GM15510 (cell line): ENCODE data around the gene IL1A.

Experiments
- POLR2A ChIP-seq: IDR thresholded peaks from 3 replicates; pipeline ENCODE4 v1.6.1; 2011; ENCODE audit warnings: borderline replicate concordance; ENCODE audit not compliant: insufficient read length; ENCODE audit errors: extremely low read depth

The IL1A gene, protein sequence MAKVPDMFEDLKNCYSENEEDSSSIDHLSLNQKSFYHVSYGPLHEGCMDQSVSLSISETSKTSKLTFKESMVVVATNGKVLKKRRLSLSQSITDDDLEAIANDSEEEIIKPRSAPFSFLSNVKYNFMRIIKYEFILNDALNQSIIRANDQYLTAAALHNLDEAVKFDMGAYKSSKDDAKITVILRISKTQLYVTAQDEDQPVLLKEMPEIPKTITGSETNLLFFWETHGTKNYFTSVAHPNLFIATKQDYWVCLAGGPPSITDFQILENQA

DNA sequence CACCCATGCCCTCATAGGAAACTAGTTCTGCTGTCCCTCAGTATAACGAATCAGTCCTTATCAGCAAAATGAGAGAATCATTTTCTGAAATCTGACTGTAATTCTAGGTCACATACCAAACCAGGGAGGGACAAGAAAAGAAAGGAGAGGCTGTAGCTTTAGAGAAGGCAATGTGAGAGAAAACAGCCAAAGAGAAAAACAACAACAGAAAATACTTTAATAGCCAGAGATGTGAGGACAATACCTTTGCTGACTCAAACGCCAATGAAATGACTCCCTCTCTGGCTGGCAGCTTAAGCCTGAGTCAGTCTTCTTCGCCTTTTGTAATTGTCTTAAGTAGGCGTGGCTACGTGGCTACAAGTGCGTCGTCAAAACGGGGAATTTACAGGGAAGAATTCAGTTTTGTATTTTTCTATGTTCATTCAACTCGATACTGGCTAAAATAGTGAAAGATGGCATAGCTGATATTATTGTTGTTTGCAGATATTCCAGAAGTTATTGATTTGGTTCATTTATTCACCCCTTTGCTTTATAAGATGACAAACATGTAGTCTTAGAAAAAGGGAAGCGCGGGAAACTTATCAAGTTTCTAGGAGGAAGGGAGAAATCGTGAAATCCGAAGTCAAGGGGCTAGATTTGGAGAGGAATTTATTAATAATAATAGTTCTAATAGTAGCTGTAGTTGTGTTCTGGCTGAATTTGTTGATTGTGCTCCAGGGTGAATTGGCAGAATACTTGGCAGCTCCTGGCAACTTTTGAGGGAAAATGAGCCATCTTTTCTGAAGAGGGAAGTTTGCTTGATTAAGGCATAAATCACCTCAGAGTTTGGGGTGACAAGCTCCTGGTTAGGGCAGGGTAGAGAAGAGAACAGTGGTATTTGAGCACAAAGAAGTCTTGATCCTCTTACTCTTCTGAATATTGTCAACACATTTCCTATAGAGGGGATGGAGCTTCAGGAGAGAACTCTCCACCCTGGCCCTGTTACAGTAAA lies at the start of gene IL1A:
Gene IL1A (minus strand): TSS at position 295 of the 991 bp plus-strand sequence. CDS start 723 bp downstream, outside the sequence.
- TF ChIP-seq POLR2A, result no peak

DNA sequence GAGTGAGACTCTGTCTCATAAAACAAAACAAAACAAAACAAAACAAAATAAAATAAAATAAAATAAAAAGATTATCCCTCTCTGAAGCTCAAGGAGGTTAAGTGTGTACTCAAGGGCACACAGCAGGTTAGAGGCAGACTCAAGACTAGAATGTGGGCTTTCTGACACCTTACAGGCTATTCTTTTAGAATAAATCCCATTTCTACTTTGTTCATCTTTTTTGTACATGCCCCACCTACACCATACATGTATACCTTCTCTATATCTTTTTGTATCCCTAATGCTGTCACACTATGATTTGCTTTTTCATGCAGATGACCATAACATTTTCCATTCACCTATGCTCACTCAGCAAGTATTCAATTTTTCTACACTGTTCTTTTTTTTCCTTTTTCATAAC lies 49.7 kb upstream of the IL1A start:
- TF ChIP-seq POLR2A, result no peak

DNA sequence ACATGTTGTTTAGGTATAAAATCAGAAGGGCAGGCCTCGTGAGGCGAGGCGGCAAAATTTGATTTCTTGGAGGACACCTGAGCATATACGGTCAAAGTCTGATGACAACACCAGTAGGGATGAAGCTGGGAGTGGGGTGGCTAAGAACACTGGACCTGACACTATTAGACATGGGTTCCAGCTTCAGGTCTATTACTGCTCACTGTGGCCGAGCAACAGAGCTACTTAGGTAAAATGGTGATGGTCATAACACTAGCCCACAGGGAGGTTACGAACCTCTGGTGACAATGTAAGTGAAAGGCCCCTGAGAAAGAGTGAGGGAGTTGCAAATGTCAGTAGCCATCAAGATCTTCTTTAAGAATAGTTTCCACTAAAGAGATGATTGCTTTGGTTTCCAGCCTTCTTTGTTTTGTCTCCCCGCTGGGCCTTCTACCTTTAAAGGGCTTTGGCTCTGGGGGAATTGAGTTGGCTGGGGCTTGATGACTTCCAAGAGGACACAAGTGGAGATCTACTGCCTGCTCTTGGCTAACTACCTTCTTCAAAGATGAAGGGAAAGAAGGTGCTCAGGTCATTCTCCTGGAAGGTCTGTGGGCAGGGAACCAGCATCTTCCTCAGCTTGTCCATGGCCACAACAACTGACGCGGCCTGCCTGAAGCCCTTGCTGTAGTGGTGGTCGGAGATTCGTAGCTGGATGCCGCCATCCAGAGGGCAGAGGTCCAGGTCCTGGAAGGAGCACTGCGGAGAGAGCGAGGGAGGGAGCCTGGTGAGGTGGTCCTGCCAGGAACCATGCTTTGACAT lies 48.7 kb upstream of the IL1A start:
- no peak for TF ChIP-seq POLR2A

DNA sequence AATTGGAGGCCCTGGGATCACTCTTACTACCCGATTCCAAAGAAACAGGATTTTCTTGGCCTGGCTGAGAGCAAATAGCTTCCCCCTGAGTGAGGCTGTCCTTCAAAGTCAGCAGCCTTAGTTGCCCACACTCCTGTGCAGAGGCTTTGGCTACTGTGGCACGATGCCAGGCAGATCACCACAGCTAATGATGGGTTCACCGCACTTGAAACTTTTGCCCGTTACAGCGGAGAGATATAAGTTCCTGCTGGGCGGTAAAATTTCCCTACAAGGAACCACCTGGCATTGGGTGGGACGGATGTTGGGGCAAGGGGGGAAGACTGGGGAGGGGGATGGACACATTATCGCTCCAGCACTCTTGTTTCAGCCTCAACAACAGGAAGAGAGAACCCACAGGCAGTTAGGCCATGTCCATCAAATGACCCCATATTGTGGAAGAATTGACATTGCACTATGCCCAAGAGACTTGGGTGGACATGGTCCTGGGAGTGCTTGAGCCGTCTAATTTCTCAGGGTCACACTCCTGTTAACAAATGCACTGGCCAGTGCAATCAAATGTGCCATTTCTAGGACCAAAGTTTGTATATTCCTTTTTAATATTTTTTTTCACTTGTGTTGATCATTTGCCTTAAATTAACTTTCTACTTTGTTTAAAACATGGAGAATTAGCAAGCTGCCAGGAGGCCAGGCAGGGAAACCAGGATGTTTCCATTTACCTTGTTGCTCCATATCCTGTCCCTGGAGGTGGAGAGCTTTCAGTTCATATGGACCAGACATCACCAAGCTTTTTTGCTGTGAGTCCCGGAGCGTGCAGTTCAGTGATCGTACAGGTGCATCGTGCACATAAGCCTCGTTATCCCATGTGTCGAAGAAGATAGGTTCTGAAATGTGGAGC lies 47.9 kb upstream of the IL1A start:
- no peak for TF ChIP-seq POLR2A

DNA sequence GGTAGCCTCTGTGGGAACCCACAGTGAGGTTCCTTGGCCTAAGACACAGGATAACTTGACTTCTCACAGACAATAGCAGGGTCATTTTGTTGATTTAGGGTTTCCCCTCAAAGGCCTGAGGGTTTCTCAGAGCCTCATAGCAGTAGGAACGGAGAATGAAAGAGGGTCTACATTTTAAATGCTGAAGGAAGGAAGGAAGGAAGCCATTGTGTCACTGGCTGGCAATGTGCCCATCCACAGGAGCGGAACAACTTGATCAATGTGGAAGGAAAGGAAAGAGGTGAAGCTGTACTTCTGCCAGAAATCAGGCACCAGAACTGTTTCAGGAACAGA lies 47.2 kb upstream of the IL1A start:
- TF ChIP-seq POLR2A, result no peak

DNA sequence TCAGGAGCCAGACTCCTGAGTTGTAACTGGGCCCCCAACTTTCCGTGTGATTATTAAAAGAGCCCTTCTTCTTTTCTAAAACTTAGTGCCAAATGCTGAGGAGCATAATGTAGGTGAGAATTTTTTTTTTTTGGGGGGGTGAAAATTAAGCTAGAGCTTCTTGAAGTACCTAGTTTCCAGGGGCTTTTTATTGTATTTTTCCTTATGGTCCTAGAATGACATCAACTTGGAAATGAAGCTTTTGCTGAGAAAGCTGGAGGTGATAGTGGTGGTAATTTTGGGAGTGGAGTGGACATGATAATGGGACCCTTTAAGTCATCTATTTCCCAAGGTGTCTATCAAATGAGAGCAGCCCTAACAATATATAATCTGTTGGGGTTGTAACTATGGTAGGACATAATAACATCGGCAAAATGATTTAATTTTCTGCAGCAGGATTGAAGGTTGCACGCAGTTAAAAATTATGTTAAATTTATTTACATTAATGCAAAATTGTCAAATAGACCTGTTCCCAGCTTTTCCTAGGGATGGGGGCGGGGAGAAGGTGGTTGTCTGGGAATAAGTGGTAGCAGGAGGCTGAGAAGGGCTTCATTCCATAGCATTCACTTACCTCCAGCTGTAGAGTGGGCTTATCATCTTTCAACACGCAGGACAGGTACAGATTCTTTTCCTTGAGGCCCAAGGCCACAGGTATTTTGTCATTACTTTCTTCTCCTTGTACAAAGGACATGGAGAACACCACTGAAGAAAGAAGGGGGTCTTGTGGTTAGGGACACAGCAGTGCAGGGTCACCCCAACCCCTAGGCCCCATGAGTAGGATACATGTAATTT lies 46.6 kb upstream of the IL1A start:
- TF ChIP-seq POLR2A, result no peak

DNA sequence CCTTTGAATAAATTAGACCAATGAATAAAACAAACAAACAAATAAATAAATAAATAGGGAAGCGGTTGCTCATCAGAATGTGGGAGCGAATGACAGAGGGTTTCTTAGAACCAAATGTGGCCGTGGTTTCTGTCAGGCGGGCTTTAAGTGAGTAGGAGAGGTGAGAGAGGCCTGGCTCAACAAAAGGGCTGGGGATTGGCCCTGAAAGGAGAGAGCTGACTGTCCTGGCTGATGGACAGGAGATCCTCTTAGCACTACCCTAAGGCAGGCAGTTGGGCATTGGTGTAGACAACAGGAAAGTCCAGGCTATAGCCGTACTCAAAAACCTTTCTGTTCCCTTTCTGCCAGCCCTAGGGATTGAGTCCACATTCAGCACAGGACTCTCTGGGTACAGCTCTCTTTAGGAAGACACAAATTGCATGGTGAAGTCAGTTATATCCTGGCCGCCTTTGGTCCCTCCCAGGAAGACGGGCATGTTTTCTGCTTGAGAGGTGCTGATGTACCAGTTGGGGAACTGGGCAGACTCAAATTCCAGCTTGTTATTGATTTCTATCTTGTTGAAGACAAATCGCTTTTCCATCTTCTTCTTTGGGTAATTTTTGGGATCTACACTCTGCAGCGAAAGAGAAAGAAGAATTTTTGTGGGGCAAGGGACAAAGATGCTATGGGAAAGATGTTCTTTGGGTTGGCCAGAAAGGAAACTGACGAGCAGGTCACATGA lies 45.8 kb upstream of the IL1A start:
- TF ChIP-seq POLR2A, result no peak

DNA sequence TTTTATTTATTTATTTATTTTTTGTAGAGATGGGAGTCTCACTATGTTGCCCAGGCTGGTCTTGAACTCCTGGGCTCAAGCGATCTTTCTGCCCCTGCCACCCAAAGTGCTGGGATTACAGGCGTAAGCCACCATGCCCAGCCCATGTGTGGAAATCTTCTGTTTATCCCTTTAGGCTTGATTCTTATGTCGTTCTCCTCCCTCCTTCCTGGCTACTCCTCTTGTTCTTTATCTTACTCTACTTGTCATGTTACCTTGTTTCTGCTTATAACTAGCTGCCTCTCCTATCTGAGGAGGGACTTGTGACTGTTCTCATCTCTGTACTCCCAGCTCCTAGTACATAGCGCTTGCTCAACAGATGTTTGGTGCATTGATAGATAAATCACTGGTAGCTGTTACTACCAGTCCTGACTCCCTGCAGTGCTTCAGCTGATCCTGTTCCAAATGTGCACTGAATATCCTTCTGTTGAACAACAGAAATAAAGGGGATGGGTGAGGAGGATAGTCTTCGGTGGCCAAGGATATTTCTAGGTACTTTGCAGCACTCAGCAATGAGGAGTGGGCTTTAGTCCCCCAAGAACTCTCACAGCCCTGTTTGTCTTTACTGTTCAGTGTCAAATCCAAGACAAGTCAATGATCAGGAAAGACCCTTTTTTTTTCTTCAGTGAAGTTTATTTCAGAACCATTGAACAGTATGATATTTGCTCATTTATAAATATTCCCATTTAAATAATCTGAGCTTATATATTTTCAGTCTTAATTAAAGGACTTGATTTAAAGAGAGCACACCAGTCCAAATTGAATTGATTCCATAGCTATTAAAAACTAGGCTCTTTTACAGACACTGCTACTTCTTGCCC lies 45.0 kb upstream of the IL1A start:
- no peak for TF ChIP-seq POLR2A

DNA sequence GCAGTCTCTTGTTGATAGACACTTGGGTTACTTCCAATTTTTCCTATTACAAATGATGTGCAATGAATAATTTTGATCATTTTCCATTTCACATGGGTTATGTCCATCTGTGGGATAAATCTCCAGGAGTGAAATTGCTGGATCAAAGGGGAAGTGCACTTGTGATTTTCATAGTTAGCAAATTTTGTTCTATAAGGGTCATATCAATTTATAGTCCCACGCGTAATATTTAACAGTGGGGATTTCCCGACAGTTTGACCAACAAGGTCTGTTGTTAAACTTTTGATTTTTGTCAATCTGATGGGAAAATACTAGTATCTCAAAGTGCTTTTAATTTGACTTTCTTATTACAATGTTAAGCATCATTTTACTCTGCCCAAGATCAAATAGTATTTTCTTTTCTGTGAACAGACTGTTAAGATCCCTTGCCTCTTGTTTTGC lies 44.0 kb upstream of the IL1A start:
- no peak for TF ChIP-seq POLR2A

DNA sequence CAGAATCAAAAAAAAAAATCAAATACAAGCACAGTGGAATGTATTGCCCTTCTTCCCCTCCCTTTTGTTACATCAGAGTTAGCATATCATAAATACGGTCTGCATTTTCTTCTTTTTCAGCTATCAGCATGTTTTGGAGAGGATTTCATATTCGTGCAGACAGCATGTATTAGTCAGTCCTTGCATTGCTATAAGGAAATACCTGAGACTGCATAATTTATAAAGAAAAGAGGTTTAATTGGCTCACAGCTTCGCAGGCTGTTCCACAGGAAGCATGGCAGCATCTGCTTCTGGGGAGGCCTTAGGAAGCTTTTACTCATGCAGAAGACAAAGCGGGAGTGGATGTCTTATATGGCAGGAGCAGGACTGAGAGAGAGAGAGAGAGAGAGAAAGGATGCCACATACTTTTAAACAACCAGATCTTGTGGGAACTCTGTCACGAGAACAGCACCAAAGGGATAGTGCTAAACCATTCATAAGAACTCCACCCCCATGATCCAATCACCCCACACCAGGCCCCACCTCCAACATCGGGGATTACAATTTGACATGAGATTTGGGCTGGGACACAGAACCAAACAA lies 43.4 kb upstream of the IL1A start:
- no peak for TF ChIP-seq POLR2A

DNA sequence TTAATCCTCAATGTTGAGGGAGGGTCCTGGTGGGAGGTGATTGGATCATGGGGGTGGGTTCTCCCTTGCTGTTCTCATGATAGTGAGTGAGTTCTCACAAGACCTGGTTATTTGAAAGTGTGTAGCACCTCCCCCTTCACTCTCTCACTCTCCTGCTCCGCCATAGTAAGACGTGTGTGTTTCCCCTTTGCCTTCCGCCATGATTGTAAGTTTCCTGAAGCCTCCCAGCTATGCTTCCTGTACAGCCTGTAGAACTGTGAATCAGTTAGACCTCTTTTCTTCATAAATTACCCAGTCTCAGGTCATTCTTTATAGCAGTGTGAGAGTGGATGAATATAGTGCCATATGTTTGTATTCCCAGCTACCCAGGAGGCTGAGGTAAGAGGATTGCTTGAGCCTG lies 42.7 kb upstream of the IL1A start:
- no peak for TF ChIP-seq POLR2A

DNA sequence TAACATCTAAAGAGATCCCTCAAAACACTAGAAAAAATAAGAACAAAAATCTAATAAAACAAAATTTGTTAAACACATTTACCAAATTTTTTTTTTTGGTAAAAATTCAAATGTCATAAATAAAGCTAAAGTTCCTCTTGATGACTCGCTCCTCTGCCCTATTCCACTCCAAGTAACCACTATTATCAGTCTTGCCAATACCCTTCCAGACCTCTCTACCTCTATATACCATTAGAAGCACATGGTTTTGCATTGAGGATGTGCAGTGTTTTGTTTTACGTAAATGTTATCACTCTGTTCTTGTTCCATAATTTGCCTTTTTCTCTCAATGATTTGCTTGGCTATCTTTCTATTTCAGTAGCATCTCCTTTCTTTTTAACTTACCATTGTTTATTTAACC lies 41.4 kb upstream of the IL1A start:
- no peak for TF ChIP-seq POLR2A

DNA sequence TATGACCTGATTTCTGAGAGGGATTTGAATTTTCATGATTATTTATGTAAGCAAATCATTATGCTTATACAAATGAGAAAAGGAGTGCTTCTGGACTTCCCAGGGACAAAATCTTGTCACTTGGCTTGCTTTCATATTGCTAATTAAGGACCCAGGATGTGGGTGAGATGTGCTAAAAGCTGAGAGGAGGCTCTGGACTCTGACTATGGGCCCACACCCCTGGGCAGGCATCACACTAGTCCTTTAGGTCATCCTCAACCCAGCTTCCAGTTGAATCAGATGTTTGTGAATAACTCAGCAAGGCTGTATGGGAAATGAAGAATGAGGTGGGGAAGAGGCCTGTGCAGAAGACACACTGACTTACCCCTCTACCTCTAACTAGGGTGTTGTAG lies 40.4 kb upstream of the IL1A start:
- no peak for TF ChIP-seq POLR2A
